Measurements from ENCODE around the gene ALOX15B. TPM values are rescaled to one million over a fixed set of nuclear protein-coding genes. Genes with fewer than 3 reads are reported as not detected.

The ALOX15B gene, protein sequence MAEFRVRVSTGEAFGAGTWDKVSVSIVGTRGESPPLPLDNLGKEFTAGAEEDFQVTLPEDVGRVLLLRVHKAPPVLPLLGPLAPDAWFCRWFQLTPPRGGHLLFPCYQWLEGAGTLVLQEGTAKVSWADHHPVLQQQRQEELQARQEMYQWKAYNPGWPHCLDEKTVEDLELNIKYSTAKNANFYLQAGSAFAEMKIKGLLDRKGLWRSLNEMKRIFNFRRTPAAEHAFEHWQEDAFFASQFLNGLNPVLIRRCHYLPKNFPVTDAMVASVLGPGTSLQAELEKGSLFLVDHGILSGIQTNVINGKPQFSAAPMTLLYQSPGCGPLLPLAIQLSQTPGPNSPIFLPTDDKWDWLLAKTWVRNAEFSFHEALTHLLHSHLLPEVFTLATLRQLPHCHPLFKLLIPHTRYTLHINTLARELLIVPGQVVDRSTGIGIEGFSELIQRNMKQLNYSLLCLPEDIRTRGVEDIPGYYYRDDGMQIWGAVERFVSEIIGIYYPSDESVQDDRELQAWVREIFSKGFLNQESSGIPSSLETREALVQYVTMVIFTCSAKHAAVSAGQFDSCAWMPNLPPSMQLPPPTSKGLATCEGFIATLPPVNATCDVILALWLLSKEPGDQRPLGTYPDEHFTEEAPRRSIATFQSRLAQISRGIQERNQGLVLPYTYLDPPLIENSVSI
- total RNA-seq: 27.2 and 84.0 TPM in 2 replicates

DNA sequence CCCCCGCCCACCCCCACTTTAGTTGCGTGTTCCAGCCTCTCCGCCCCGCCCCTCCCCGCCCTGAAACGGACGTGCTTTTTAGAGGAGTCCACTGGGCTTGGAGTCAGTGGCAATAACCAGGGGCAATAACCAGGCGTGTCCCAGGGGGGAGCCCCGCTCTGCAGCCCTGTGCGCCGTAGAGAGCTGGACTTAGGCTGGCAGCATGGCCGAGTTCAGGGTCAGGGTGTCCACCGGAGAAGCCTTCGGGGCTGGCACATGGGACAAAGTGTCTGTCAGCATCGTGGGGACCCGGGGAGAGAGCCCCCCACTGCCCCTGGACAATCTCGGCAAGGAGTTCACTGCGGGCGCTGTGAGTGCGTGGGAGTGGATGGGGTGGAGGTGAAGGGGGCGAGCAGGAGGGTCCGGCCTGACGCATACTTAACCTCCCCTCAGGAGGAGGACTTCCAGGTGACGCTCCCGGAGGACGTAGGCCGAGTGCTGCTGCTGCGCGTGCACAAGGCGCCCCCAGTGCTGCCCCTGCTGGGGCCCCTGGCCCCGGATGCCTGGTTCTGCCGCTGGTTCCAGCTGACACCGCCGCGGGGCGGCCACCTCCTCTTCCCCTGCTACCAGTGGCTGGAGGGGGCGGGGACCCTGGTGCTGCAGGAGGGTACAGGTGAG, at the start of gene ALOX15B:
Gene ALOX15B, plus strand, starts transcription at position 106 of the 657 bp plus-strand sequence. Its CDS starts 97 bp downstream, at position 203.

GRCh38 chr17:8001976-8002720, 36.7 kb upstream of the ALOX15B start, which contains the start of gene GUCY2D:
Gene GUCY2D, plus strand, starts transcription at chr17:8002615. Its CDS starts 433 bp downstream, at chr17:8003048.

DNA sequence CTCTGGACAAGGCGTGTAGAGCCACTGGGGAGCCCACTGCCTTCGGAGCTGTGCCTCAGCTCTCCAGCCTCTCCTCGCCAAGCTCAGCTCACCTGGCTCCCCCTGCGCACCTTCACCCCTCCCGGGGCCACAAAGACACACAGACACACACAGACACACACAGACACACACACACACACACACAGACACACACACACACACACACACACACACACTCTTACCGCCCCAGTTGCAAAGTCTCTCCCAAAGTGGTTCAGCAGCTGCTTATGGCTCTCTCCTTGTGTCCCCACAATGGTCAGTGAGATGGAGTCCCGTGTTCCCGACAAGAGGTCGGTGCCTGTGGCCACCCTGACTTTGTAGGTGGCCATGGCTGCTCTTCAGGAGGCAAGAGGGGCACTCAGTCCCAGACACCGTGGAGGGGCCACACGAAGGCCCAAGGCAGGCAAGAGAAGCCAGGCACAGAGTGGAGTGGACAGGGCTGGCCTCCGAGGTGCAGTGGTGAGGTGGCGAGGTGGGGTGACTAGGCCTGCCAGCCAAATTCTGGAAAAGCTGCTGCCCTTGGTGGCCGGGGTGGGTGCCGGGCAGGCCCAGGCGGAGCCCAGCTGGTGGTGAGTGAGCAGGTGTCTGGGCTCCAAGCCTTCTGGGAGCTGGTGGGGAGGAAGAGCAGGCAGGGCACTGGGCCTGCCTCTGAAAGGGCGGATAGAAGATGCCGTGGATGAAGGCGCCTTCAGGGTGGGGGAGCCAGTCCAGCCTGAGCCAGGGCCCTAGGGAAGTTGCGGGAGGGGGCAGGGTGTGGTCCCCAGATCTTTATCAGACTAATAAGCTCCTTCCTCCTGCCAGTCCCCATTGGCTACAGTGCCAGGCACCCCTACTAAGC, 48.5 kb downstream of the ALOX15B start, which contains the start of gene ALOX12B:
Gene ALOX12B, minus strand, starts transcription at position 642 of the 877 bp plus-strand sequence. Its CDS starts 274 bp downstream, at position 368.

Other genes with a start within 250 kb of the ALOX15B start
- gene KDM6B, start 204.8 kb upstream of the ALOX15B start, total RNA-seq: 2.1 and 3.9 TPM in 2 replicates
- gene TMEM88, start 184.0 kb upstream of the ALOX15B start, total RNA-seq: 0.23 TPM in 1 of 2 replicates, not detected in the other
- gene NAA38, start 181.5 kb upstream of the ALOX15B start, total RNA-seq: 70.1 and 79.4 TPM in 2 replicates
- 5.0 and 11.6 TPM in 2 replicates for gene CYB5D1, start 181.1 kb upstream of the ALOX15B start, total RNA-seq
- gene CHD3, start 150.3 kb upstream of the ALOX15B start, total RNA-seq: 52.9 and 57.0 TPM in 2 replicates
- gene RNF227, start 122.8 kb upstream of the ALOX15B start, total RNA-seq: 2.6 and 5.9 TPM in 2 replicates
- 0.38 and 1.3 TPM in 2 replicates for gene KCNAB3, start 109.2 kb upstream of the ALOX15B start, total RNA-seq
- 67.7 and 72.3 TPM in 2 replicates for gene TRAPPC1, start 107.1 kb upstream of the ALOX15B start, total RNA-seq
- 20.6 and 21.9 TPM in 2 replicates for gene CNTROB, start 106.9 kb upstream of the ALOX15B start, total RNA-seq
- gene GUCY2D, start 36.4 kb upstream of the ALOX15B start, total RNA-seq: 0.04 and 0.16 TPM in 2 replicates
- gene ALOX12B, start 48.7 kb downstream of the ALOX15B start, total RNA-seq: 0.15 and 2.7 TPM in 2 replicates
- gene ALOXE3, start 79.5 kb downstream of the ALOX15B start, total RNA-seq: 1.0 and 8.8 TPM in 2 replicates
- gene HES7, start 85.0 kb downstream of the ALOX15B start, total RNA-seq: 0.80 and 1.2 TPM in 2 replicates
- 33.2 and 39.7 TPM in 2 replicates for gene PER1, start 113.3 kb downstream of the ALOX15B start, total RNA-seq
- 5.6 and 11.3 TPM in 2 replicates for gene VAMP2, start 123.9 kb downstream of the ALOX15B start, total RNA-seq
- gene TMEM107, start 137.3 kb downstream of the ALOX15B start, total RNA-seq: 39.0 and 47.1 TPM in 2 replicates
- gene BORCS6, start 151.1 kb downstream of the ALOX15B start, total RNA-seq: 13.7 and 14.4 TPM in 2 replicates
- gene AURKB, start 171.5 kb downstream of the ALOX15B start, total RNA-seq: 21.2 and 98.5 TPM in 2 replicates
- 6.6 and 8.0 TPM in 2 replicates for gene CTC1, start 209.0 kb downstream of the ALOX15B start, total RNA-seq
- 17.4 and 30.5 TPM in 2 replicates for gene PFAS, start 210.2 kb downstream of the ALOX15B start, total RNA-seq
- 25.0 and 37.2 TPM in 2 replicates for gene RANGRF, start 249.6 kb downstream of the ALOX15B start, total RNA-seq